SU-DHL-6 (cell line): ENCODE measurements around the gene DLX2.
"Not testable (repeated sequence)": the region's sequence is repeated elsewhere in the genome, so short reads cannot be mapped to it uniquely, and the experiment has no call there.

Source experiments
- H2AFZ ChIP-seq: fragments of 200-600 bp; sonication (generic); 2 replicates; pipeline ENCODE4 v1.6.1; 2014; ENCODE audit warnings: low read depth, mild to moderate bottlenecking, moderate library complexity, mixed read lengths, antibody characterized with exemption, low read length; ENCODE audit not compliant: severe bottlenecking
- H3F3A ChIP-seq: fragments of 200-600 bp; shearing (Covaris generic); 2 replicates; pipeline ENCODE4 v1.6.0; 2016; ENCODE audit warnings: antibody characterized with exemption, mild to moderate bottlenecking; ENCODE audit not compliant: insufficient read depth
- H3K27ac ChIP-seq: fragments of 200-600 bp; sonication (generic); 2 replicates; pipeline ENCODE4 v1.5.1; 2016; ENCODE audit warnings: low read depth, mild to moderate bottlenecking, low read length, moderate library complexity, mixed read lengths
- H3K27me3 ChIP-seq: fragments of 200-600 bp; sonication (generic), shearing (Covaris generic); 2 replicates; pipeline ENCODE4 v1.6.0; 2014; ENCODE audit warnings: mild to moderate bottlenecking, low read length
- H3K36me3 ChIP-seq: fragments of 200-600 bp; sonication (generic); 2 replicates; pipeline ENCODE4 v1.6.1; 2014; ENCODE audit warnings: mild to moderate bottlenecking, low read length, mixed read lengths
- H3K4me2 ChIP-seq: fragments of 300-600, 200-600 bp; shearing (Covaris generic), sonication (generic); 2 replicates; pipeline ENCODE4 v1.6.0; 2014; ENCODE audit warnings: low read length, low read depth, mild to moderate bottlenecking; ENCODE audit not compliant: poor library complexity, severe bottlenecking
- H3K4me3 ChIP-seq: fragments of 200-600 bp; sonication (generic); 2 replicates; pipeline ENCODE4 v1.5.1; 2014; ENCODE audit warnings: antibody characterized with exemption, low read length, mild to moderate bottlenecking, mixed read lengths; ENCODE audit not compliant: insufficient read depth, poor library complexity, severe bottlenecking
- H3K79me2 ChIP-seq: fragments of 200-600 bp; sonication (generic); 2 replicates; pipeline ENCODE4 v1.6.1; 2014; ENCODE audit warnings: mild to moderate bottlenecking, low read length, moderate library complexity; ENCODE audit not compliant: insufficient read depth
- H3K9ac ChIP-seq: fragments of 200-600 bp; sonication (generic); 2 replicates; pipeline ENCODE4 v1.7.0; 2014; ENCODE audit warnings: mild to moderate bottlenecking, low read length
- H3K9me2 ChIP-seq: fragments of 200-600 bp; sonication (generic); replicated peaks from 2 replicates; pipeline ENCODE4 v1.6.1; 2014; ENCODE audit warnings: low read length; ENCODE audit not compliant: insufficient read depth
- H3K9me3 ChIP-seq: fragments of 200-600 bp; sonication (generic); 2 replicates; pipeline ENCODE4 v1.6.1; 2014; ENCODE audit warnings: low read length, mixed read lengths; ENCODE audit not compliant: insufficient read depth
- H4K20me1 ChIP-seq: fragments of 200-600 bp; sonication (generic); 2 replicates; pipeline ENCODE4 v1.6.1; 2014; ENCODE audit warnings: low read depth, mild to moderate bottlenecking, antibody characterized with exemption, low read length, moderate library complexity, mixed read lengths
- CTCF ChIP-seq: fragments of 200-600 bp; sonication (generic); IDR thresholded peaks from one replicate; pipeline ENCODE4 v1.5.1; 2017; ENCODE audit warnings: antibody characterized with exemption, mild to moderate bottlenecking, low read length, moderate library complexity; ENCODE audit not compliant: insufficient read depth, poor library complexity, severe bottlenecking
- EZH2phosphoT487 ChIP-seq: fragments of 200-600 bp; sonication (generic), shearing (Covaris generic); conservative IDR thresholded peaks from 2 replicates; pipeline ENCODE4 v1.6.1; 2018; ENCODE audit warnings: mild to moderate bottlenecking, antibody characterized with exemption, low read length, moderate library complexity, mixed read lengths

The DLX2 gene

DNA sequence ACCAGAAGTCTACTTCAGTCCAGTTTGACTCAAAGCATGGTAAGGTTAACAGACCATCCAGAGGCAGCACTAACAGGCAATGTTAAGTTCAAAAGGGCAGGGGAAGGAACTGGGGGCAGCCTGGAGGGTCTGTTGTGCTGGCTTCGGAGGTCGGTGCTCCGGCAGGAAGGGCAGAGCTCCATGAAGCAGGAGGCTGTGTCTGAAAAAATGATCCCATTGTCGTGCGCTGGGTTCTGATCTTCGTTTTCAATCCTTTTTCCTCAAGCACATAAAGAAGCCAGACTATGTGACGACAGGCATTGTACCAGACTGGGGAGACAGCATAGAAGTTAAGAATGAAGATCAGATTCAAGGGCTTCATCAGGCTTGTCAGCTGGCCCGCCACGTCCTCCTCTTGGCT, 39.3 kb downstream of the DLX2 start:
- no peaks in the 10 kb centered on the region for H3K27me3 ChIP-seq
- H3K27ac ChIP-seq = no peak overlapping the region
- H3K9me2 ChIP-seq = no peaks in the 10 kb centered on the region
- no peaks in the 10 kb centered on the region for H3K36me3 ChIP-seq
- H3K9ac ChIP-seq = no peak overlapping the region
- no peaks in the 10 kb centered on the region for H3K9me3 ChIP-seq
- no peaks in the 10 kb centered on the region for H3F3A ChIP-seq
- H3K4me2 ChIP-seq = no peak overlapping the region
- TF ChIP-seq CTCF (no peak), EZH2phosphoT487 (no peak)
- H3K79me2 ChIP-seq = no peaks in the 10 kb centered on the region
- no peak overlapping the region for H2AFZ ChIP-seq
- no peak overlapping the region for H3K4me3 ChIP-seq
- H4K20me1 ChIP-seq = no peaks in the 10 kb centered on the region

- H3K9ac ChIP-seq = no peak overlapping the region
- H2AFZ ChIP-seq = no peak overlapping the region
- no peaks in the 10 kb centered on the region for H3K36me3 ChIP-seq
- H3K9me2 ChIP-seq = no peaks in the 10 kb centered on the region
- no peak overlapping the region for H3K27ac ChIP-seq
- no peaks in the 10 kb centered on the region; the same call in 1 of the 2 replicates for H4K20me1 ChIP-seq
- no peaks in the 10 kb centered on the region for H3K79me2 ChIP-seq
- no peaks in the 10 kb centered on the region for H3K9me3 ChIP-seq
- TF ChIP-seq EZH2phosphoT487 (no peak), CTCF (no peak)
- H3K4me2 ChIP-seq = no peak overlapping the region
- H3K27me3 ChIP-seq = no peaks in the 10 kb centered on the region
- no peak overlapping the region for H3K4me3 ChIP-seq
- no peaks in the 10 kb centered on the region for H3F3A ChIP-seq
These were observed 40.2 kb downstream of the DLX2 start for GRCh38 chr2:172062402-172063004.

DNA sequence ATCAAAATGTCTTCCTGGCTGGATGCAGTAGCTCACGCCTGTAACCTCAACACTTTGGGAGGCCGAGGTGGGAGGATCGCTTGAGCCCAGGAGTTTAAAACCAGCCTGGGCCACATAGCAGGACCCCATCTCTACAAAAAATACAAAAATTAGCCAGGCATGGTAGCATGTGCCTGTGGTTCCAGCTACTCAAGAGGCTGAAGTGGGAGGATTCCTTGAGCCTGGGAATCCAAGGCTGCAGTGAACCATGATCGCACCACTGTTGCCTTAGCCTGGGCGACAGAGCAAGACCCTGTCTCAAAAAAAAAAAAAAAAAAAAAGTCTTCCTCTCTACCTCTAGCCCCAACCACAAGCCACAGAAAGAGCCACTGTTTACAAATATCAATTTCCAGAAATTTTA, 42.6 kb downstream of the DLX2 start:
- H3K4me2 ChIP-seq, H3K27ac ChIP-seq, H3F3A ChIP-seq, H3K9ac ChIP-seq, H4K20me1 ChIP-seq, H3K36me3 ChIP-seq, H3K4me3 ChIP-seq, H2AFZ ChIP-seq, H3K9me2 ChIP-seq, H3K79me2 ChIP-seq, H3K27me3 ChIP-seq, H3K9me3 ChIP-seq: not testable (repeated sequence)

GRCh38 chr2:172058660-172059059, 44.0 kb downstream of the DLX2 start:
- Histone ChIP-seq H3K27ac (no peak overlapping the region), H3F3A (no peaks in the 10 kb centered on the region), H3K27me3 (no peaks in the 10 kb centered on the region), H3K4me2 (no peak overlapping the region), H3K9me3 (no peaks in the 10 kb centered on the region), H3K79me2 (no peaks in the 10 kb centered on the region), H2AFZ (no peak overlapping the region), H3K9me2 (no peaks in the 10 kb centered on the region), H4K20me1 (no peaks in the 10 kb centered on the region; the same call in 1 of the 2 replicates), H3K4me3 (no peak overlapping the region), H3K36me3 (no peaks in the 10 kb centered on the region), H3K9ac (no peak overlapping the region)
- TF ChIP-seq EZH2phosphoT487 (no peak), CTCF (no peak)
